ENCODE results near the gene TNIK.

The TNIK gene

GRCh38 chr3:171456765-171457606 lies 3.2 kb downstream of the TNIK start:
- TF ChIP-seq TAF1 (IDR thresholded peaks at IDR 0.05; ENCODE audit: borderline replicate concordance, insufficient read depth, low read length) (no peak), FOXP2 (optimal IDR thresholded peaks at IDR 0.05; ENCODE audit: borderline replicate concordance, extremely low read depth, extremely low read length, insufficient read depth) (no peak), SIN3A (IDR thresholded peaks at IDR 0.05; ENCODE audit: borderline replicate concordance, insufficient read depth, low read length) (no peak), POLR2AphosphoS5 (IDR thresholded peaks at IDR 0.05; ENCODE audit: low read depth, low read length) (no peak)
- TF ChIP-seq, protein P1, sequence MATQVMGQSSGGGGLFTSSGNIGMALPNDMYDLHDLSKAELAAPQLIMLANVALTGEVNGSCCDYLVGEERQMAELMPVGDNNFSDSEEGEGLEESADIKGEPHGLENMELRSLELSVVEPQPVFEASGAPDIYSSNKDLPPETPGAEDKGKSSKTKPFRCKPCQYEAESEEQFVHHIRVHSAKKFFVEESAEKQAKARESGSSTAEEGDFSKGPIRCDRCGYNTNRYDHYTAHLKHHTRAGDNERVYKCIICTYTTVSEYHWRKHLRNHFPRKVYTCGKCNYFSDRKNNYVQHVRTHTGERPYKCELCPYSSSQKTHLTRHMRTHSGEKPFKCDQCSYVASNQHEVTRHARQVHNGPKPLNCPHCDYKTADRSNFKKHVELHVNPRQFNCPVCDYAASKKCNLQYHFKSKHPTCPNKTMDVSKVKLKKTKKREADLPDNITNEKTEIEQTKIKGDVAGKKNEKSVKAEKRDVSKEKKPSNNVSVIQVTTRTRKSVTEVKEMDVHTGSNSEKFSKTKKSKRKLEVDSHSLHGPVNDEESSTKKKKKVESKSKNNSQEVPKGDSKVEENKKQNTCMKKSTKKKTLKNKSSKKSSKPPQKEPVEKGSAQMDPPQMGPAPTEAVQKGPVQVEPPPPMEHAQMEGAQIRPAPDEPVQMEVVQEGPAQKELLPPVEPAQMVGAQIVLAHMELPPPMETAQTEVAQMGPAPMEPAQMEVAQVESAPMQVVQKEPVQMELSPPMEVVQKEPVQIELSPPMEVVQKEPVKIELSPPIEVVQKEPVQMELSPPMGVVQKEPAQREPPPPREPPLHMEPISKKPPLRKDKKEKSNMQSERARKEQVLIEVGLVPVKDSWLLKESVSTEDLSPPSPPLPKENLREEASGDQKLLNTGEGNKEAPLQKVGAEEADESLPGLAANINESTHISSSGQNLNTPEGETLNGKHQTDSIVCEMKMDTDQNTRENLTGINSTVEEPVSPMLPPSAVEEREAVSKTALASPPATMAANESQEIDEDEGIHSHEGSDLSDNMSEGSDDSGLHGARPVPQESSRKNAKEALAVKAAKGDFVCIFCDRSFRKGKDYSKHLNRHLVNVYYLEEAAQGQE (IDR thresholded peaks at IDR 0.05; ENCODE audit: insufficient read depth in 1 of 2, low read depth in 2 of 2, low read length in 2 of 2) = no peak

DNA sequence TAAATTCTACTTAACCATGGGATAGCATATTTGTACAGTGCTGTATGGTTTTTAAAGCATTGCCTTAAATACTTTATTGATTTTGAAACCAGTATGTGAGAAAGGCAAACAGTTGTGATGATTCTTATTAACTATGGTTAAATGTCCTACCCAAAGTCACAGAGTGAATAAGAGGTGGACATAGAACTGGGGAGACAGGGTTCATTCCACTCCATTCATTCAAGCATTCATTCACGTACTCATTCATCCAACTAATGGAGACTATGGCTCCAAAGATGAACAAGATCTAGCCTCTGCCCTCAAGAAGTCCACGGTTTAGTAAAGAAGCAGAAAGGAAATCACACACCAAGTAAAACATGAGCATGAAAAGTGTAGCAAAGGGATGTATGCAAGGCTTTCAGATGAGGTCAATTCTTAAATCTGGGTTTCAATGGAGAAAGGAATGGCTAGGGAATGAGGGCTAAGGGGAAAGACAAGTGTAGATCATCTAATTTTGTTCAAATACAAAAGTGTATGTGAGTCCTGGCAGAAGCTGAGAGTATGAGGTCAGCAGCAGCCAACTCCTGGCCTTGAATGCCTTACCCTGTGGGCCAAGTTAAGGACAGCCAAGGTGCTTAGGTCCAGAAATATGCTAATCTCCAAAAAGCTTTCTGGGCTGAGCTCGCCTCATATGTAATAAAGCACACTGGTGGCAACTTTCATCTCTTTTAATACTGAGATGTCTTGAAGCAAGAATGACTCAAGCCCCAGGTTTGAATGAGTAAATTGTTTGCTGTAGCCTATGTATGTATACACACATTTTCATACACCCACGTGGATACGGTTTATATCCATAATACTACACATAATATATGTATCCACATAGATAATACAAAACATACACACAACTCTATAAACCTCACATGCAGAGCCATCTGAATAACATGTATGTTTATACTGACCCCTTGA lies 4.3 kb downstream of the TNIK start:
- TF ChIP-seq POLR2AphosphoS5 (IDR thresholded peaks at IDR 0.05; ENCODE audit: low read depth, low read length) = no peak

GRCh38 chr3:171454041-171454440 lies 6.2 kb downstream of the TNIK start:
- no peak for TF ChIP-seq TAF1 (IDR thresholded peaks at IDR 0.05; ENCODE audit: borderline replicate concordance, insufficient read depth, low read length)
- TF ChIP-seq, protein P1 (IDR thresholded peaks at IDR 0.05; ENCODE audit: insufficient read depth in 1 of 2, low read depth in 2 of 2, low read length in 2 of 2) = no peak
- TF ChIP-seq SIN3A (IDR thresholded peaks at IDR 0.05; ENCODE audit: borderline replicate concordance, insufficient read depth, low read length) = no peak
- TF ChIP-seq FOXP2 (optimal IDR thresholded peaks at IDR 0.05; ENCODE audit: borderline replicate concordance, extremely low read depth, extremely low read length, insufficient read depth) = no peak
- TF ChIP-seq POLR2AphosphoS5 (IDR thresholded peaks at IDR 0.05; ENCODE audit: low read depth, low read length) = no peak

GRCh38 chr3:171453180-171453886 lies 6.9 kb downstream of the TNIK start:
- TF ChIP-seq, protein P1 (IDR thresholded peaks at IDR 0.05; ENCODE audit: insufficient read depth in 1 of 2, low read depth in 2 of 2, low read length in 2 of 2) = no peak
- TF ChIP-seq POLR2AphosphoS5 (IDR thresholded peaks at IDR 0.05; ENCODE audit: low read depth, low read length) (no peak), TAF1 (IDR thresholded peaks at IDR 0.05; ENCODE audit: borderline replicate concordance, insufficient read depth, low read length) (no peak), FOXP2 (optimal IDR thresholded peaks at IDR 0.05; ENCODE audit: borderline replicate concordance, extremely low read depth, extremely low read length, insufficient read depth) (no peak), SIN3A (IDR thresholded peaks at IDR 0.05; ENCODE audit: borderline replicate concordance, insufficient read depth, low read length) (no peak)

- TF ChIP-seq SIN3A (IDR thresholded peaks at IDR 0.05; ENCODE audit: borderline replicate concordance, insufficient read depth, low read length) = no peak
- TF ChIP-seq FOXP2 (optimal IDR thresholded peaks at IDR 0.05; ENCODE audit: borderline replicate concordance, extremely low read depth, extremely low read length, insufficient read depth) = no peak
- no peak for TF ChIP-seq POLR2AphosphoS5 (IDR thresholded peaks at IDR 0.05; ENCODE audit: low read depth, low read length)
- TF ChIP-seq, protein P1 (IDR thresholded peaks at IDR 0.05; ENCODE audit: insufficient read depth in 1 of 2, low read depth in 2 of 2, low read length in 2 of 2) = no peak
- no peak for TF ChIP-seq TAF1 (IDR thresholded peaks at IDR 0.05; ENCODE audit: borderline replicate concordance, insufficient read depth, low read length)
These were observed 7.9 kb downstream of the TNIK start for GRCh38 chr3:171452328-171452727.

Measured in PFSK-1 (cell line).